ENCODE measurements around the gene SLC39A11. TPM values are rescaled to one million over a fixed set of nuclear protein-coding genes. Genes with fewer than 3 reads are reported as not detected.

The SLC39A11 gene
- total and polyA plus RNA-seq, 3 donors from 2014 or later = 11.4 to 18.6 (median 18.0) TPM

GRCh38 chr17:72656130-72656763 is 436.2 kb downstream of the SLC39A11 start:
- TF ChIP-seq POLR2A (IDR thresholded peaks at IDR 0.05) = no peak
- TF ChIP-seq, protein P1, sequence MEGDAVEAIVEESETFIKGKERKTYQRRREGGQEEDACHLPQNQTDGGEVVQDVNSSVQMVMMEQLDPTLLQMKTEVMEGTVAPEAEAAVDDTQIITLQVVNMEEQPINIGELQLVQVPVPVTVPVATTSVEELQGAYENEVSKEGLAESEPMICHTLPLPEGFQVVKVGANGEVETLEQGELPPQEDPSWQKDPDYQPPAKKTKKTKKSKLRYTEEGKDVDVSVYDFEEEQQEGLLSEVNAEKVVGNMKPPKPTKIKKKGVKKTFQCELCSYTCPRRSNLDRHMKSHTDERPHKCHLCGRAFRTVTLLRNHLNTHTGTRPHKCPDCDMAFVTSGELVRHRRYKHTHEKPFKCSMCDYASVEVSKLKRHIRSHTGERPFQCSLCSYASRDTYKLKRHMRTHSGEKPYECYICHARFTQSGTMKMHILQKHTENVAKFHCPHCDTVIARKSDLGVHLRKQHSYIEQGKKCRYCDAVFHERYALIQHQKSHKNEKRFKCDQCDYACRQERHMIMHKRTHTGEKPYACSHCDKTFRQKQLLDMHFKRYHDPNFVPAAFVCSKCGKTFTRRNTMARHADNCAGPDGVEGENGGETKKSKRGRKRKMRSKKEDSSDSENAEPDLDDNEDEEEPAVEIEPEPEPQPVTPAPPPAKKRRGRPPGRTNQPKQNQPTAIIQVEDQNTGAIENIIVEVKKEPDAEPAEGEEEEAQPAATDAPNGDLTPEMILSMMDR (IDR thresholded peaks at IDR 0.05) = no peak
- no peaks in the 10 kb centered on the region for H3K36me3 ChIP-seq (ENCODE audit: low read depth, missing control alignments)
- H3K4me3 ChIP-seq = no peak overlapping the region
- no peak for DNase-seq
- H3K27me3 ChIP-seq = no peaks in the 10 kb centered on the region
- intact Hi-C loops (cut with DNase I; ENCODE audit: low total_unique reads) = no loop called here
- WGBS, 2 donors = 70 to 80% methylated on average over 14 of the region's 14 CpGs
- H3K9me3 ChIP-seq = no peaks in the 10 kb centered on the region
- H3K4me1 ChIP-seq = peaks cover 8% of the 10 kb centered on the region
- no peak overlapping the region for H3K27ac ChIP-seq

DNA sequence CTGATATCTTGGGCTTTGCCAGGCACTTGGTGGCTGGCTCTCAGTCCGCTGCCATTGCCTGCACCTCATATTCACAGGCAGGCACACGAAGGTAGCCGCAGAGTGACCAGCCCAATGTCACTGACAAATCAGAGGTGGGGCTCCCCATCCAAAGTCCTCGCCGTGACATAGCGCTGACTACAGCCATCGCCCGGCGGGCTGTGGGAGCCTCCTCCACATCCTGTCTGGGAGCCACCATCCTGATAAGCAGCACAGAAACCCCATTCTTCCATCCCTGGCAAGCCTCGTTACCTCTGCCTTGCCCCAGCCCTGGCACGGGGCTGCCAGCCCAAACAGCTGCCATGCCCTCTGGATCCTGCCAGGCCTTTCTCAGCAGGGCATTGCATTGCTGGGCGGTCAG is 437.8 kb downstream of the SLC39A11 start:
- intact Hi-C loops (cut with DNase I; ENCODE audit: low total_unique reads) = no loop called here
- WGBS, 2 donors = 62 to 82% methylated on average over 12 of the region's 12 CpGs
- peak; percentile 76 for DNase-seq
- Histone ChIP-seq H3K36me3 (ENCODE audit: low read depth, missing control alignments) (no peaks in the 10 kb centered on the region), H3K27me3 (no peaks in the 10 kb centered on the region), H3K27ac (no peak overlapping the region), H3K4me1 (peaks cover 3% of the 10 kb centered on the region), H3K9me3 (no peaks in the 10 kb centered on the region), H3K4me3 (no peak overlapping the region)
- TF ChIP-seq, protein P1 (IDR thresholded peaks at IDR 0.05) = no peak
- TF ChIP-seq POLR2A (IDR thresholded peaks at IDR 0.05) = no peak

DNA sequence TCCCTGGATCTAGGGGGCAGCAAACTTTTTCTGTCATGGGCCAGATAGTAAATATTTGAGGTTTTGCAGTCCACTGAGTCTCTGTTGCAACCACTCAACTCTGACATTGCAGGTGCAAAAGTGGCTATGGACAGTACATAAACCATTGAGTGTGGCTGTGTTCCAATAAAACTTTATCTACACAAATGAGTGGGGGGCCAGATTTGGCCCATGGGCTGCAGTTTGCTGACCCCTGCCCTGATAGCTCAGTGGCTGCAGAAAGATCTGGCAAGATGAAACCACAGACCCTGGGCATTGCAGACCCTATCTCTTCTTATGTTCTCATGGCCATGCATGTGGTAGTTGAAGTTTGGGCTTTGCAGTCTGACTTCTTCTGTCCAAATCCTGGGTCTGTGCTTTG is 440.5 kb downstream of the SLC39A11 start:
- Histone ChIP-seq H3K4me3 (no peak overlapping the region), H3K27me3 (no peaks in the 10 kb centered on the region), H3K36me3 (ENCODE audit: low read depth, missing control alignments) (no peaks in the 10 kb centered on the region), H3K9me3 (no peaks in the 10 kb centered on the region), H3K4me1 (peaks cover 3% of the 10 kb centered on the region), H3K27ac (no peak overlapping the region)
- TF ChIP-seq, protein P1 (IDR thresholded peaks at IDR 0.05) = no peak
- TF ChIP-seq POLR2A (IDR thresholded peaks at IDR 0.05) = no peak
- intact Hi-C loops (cut with DNase I; ENCODE audit: low total_unique reads) = no loop called here
- DNase-seq = no peak

GRCh38 chr17:72648702-72649101 is 443.8 kb downstream of the SLC39A11 start:
- no peak overlapping the region for H3K27ac ChIP-seq
- WGBS, 2 donors = 93 to 99% methylated on average over 5 to 11 of the region's 11 CpGs
- no peaks in the 10 kb centered on the region for H3K27me3 ChIP-seq
- no peak for DNase-seq
- intact Hi-C loops (cut with DNase I; ENCODE audit: low total_unique reads) = no loop called here
- H3K4me1 ChIP-seq = no peaks in the 10 kb centered on the region
- no peak overlapping the region for H3K4me3 ChIP-seq
- H3K36me3 ChIP-seq (ENCODE audit: low read depth, missing control alignments) = no peaks in the 10 kb centered on the region
- TF ChIP-seq POLR2A (IDR thresholded peaks at IDR 0.05) = no peak
- TF ChIP-seq, protein P1 (IDR thresholded peaks at IDR 0.05) = no peak
- no peaks in the 10 kb centered on the region for H3K9me3 ChIP-seq

DNA sequence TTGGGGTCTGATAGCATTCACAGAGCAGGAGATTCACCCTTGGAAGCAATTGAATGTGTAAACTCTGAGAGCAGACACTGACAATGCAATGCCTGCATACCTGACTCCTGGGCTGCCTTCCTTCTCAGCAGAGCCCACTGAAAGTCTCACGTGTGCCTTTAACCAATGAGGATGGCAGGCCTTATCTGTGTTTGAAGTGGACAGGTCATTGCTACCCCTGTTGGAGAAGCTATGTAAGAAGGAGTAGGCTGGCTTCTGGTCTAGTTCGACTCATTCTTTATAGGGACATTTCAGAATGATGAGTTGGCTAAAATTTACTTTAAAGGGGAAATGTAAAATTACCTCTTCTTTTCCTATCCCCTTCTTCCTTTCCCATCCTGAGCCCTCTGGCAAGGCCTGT is 446.3 kb downstream of the SLC39A11 start:
- intact Hi-C loops (cut with DNase I; ENCODE audit: low total_unique reads) = no loop called here
- H3K27me3 ChIP-seq = no peaks in the 10 kb centered on the region
- H3K4me1 ChIP-seq = no peaks in the 10 kb centered on the region
- no peak overlapping the region for H3K4me3 ChIP-seq
- no peaks in the 10 kb centered on the region for H3K9me3 ChIP-seq
- TF ChIP-seq, protein P1 (IDR thresholded peaks at IDR 0.05) = no peak
- no peak for TF ChIP-seq POLR2A (IDR thresholded peaks at IDR 0.05)
- H3K36me3 ChIP-seq (ENCODE audit: low read depth, missing control alignments) = no peaks in the 10 kb centered on the region
- WGBS, 2 donors = 79 to 86% methylated on average over 2 of the region's 2 CpGs
- no peak overlapping the region for H3K27ac ChIP-seq
- DNase-seq = no peak

Data from testis (tissue), 3 donors.